ENCODE measurements around the gene CEACAM1.
"Not testable (repeated sequence)": the region's sequence is repeated elsewhere in the genome, so short reads cannot be mapped to it uniquely, and the experiment has no call there.

The CEACAM1 gene

GRCh38 chr19:42472402-42473147 is 55.7 kb downstream of the CEACAM1 start:
- DNase-seq = no peak

- DNase-seq = no peak
Measured at GRCh38 chr19:42471554-42472249, 56.6 kb downstream of the CEACAM1 start.

- DNase-seq = no peak
Measured at GRCh38 chr19:42469311-42470235, 58.7 kb downstream of the CEACAM1 start.

GRCh38 chr19:42468273-42468796 is 59.9 kb downstream of the CEACAM1 start:
- no peak for DNase-seq

GRCh38 chr19:42467183-42467760 is 61.0 kb downstream of the CEACAM1 start:
- DNase-seq = no peak

GRCh38 chr19:42466521-42467182 is 61.6 kb downstream of the CEACAM1 start:
- DNase-seq = no peak

GRCh38 chr19:42465827-42466280 is 62.4 kb downstream of the CEACAM1 start:
- DNase-seq = no peak

GRCh38 chr19:42461700-42462324 is 66.5 kb downstream of the CEACAM1 start:
- DNase-seq = no peak

- not testable (repeated sequence) for DNase-seq
Measured at GRCh38 chr19:42461231-42461630, 67.0 kb downstream of the CEACAM1 start.

- no peak for DNase-seq
Measured at GRCh38 chr19:42459926-42460325, 68.4 kb downstream of the CEACAM1 start.

Data from stimulated activated CD4-positive, alpha-beta T cell treated with anti-CD3 and anti-CD28 coated beads, Interleukin-4, amount 100 ng/mL, for 4 hours (primary cell).